GM23338 (cell line): Measurements from ENCODE around the gene IZUMO1. TPM values are rescaled to one million over a fixed set of nuclear protein-coding genes. Genes with fewer than 3 reads are reported as not detected.
A peak's percentile ranks its signal among the peaks of the same experiment; 100 is the strongest.

Experiments
- ATAC-seq: fragments of 200-7000 bp; cut with Tn5 transposase; 3 replicates; pipeline ENCODE4 v1.9.1; 2020
- DNase-seq: peaks from one replicate; pipeline ENCODE4 v3.0.0-alpha.2; 2015; ENCODE audit warnings: low spot score
- H2AFZ ChIP-seq: fragments of 200-600 bp; sonication (generic); 2 replicates; pipeline ENCODE4 v1.8.0; 2016; ENCODE audit warnings: antibody characterized with exemption, mild to moderate bottlenecking, moderate library complexity
- H3F3A ChIP-seq: fragments of 200-600 bp; sonication (generic); replicated peaks from 2 replicates; pipeline ENCODE4 v1.8.0; 2017; ENCODE audit warnings: antibody characterized with exemption, mixed run types, low read depth
- H3K27ac ChIP-seq: fragments of 200-600 bp; sonication (generic); 2 replicates; pipeline ENCODE4 v1.6.1; 2016; ENCODE audit warnings: low read depth
- H3K27me3 ChIP-seq: fragments of 200-600 bp; sonication (generic); 2 replicates; pipeline ENCODE4 v1.8.0; 2016; ENCODE audit warnings: mild to moderate bottlenecking, mixed run types, moderate library complexity; ENCODE audit not compliant: insufficient read depth
- H3K36me3 ChIP-seq: fragments of 200-600 bp; sonication (generic); 2 replicates; pipeline ENCODE4 v1.8.0; 2016; ENCODE audit warnings: mild to moderate bottlenecking; ENCODE audit not compliant: insufficient read depth
- H3K4me1 ChIP-seq: fragments of 200-600 bp; sonication (generic); 2 replicates; pipeline ENCODE4 v1.8.0; 2016; ENCODE audit warnings: mild to moderate bottlenecking, moderate library complexity; ENCODE audit not compliant: insufficient read depth
- H3K4me2 ChIP-seq: fragments of 200-600 bp; sonication (generic); 2 replicates; pipeline ENCODE4 v1.7.1; 2017; ENCODE audit warnings: mixed run types
- H3K4me3 ChIP-seq: fragments of 200-600 bp; sonication (generic); 2 replicates; pipeline ENCODE4 v1.6.1; 2016; ENCODE audit warnings: mixed run types
- H3K79me2 ChIP-seq: fragments of 200-600 bp; sonication (generic); replicated peaks from 2 replicates; pipeline ENCODE4 v1.8.0; 2017; ENCODE audit warnings: mild to moderate bottlenecking; ENCODE audit not compliant: insufficient read depth
- H3K9me2 ChIP-seq: fragments of 200-600 bp; sonication (generic); 2 replicates; pipeline ENCODE4 v1.8.0; 2017; ENCODE audit not compliant: insufficient read depth
- H4K20me1 ChIP-seq: fragments of 200-600 bp; sonication (generic); replicated peaks from 2 replicates; pipeline ENCODE4 v1.8.0; 2017; ENCODE audit warnings: mild to moderate bottlenecking; ENCODE audit not compliant: insufficient read depth
- H3K27ac Mint-ChIP-seq: 2 replicates; pipeline ENCODE4 v1.8.0; 2020; ENCODE audit warnings: inconsistent platforms, mild to moderate bottlenecking, moderate library complexity, mixed read lengths
- H3K27me3 Mint-ChIP-seq: 3 replicates; pipeline ENCODE4 v1.8.0; 2022; ENCODE audit warnings: low read depth, mild to moderate bottlenecking, moderate library complexity, mixed read lengths, inconsistent platforms; ENCODE audit not compliant: insufficient read depth, poor library complexity
- H3K36me3 Mint-ChIP-seq: 3 replicates; pipeline ENCODE4 v1.8.0; 2021; ENCODE audit warnings: low read depth, mild to moderate bottlenecking, inconsistent platforms, moderate library complexity, mixed read lengths
- H3K4me1 Mint-ChIP-seq: 3 replicates; pipeline ENCODE4 v1.8.0; 2020; ENCODE audit warnings: mild to moderate bottlenecking, inconsistent platforms, mixed read lengths
- H3K4me3 Mint-ChIP-seq: 3 replicates; pipeline ENCODE4 v1.8.0; 2021; ENCODE audit warnings: moderate library complexity, mild to moderate bottlenecking, inconsistent platforms, mixed read lengths
- H3K9me3 Mint-ChIP-seq: 3 replicates; pipeline ENCODE4 v1.8.0; 2020; ENCODE audit warnings: moderate library complexity, mild to moderate bottlenecking, inconsistent platforms, mixed read lengths
- CREB1 ChIP-seq: fragments of 250-450 bp; sonication (Bioruptor Pico); IDR thresholded peaks from 2 replicates; pipeline ENCODE4 v1.5.0; 2020; ENCODE audit warnings: low read depth, mild to moderate bottlenecking, moderate library complexity
- EZH2phosphoT487 ChIP-seq: fragments of 200-600 bp; sonication (generic); IDR thresholded peaks from one replicate; pipeline ENCODE4 v1.8.1; 2018; ENCODE audit warnings: antibody characterized with exemption; ENCODE audit not compliant: unreplicated experiment
- JUNB ChIP-seq: IDR thresholded peaks from one replicate; pipeline ENCODE4 v1.6.1; 2016; ENCODE audit warnings: antibody characterized with exemption; ENCODE audit not compliant: unreplicated experiment
- NANOG ChIP-seq: IDR thresholded peaks from 2 replicates; pipeline ENCODE4 v1.6.1; 2016; ENCODE audit warnings: antibody characterized with exemption, borderline replicate concordance
- STAT1 ChIP-seq: IDR thresholded peaks from one replicate; pipeline ENCODE4 v1.6.1; 2016; ENCODE audit warnings: antibody characterized with exemption; ENCODE audit not compliant: unreplicated experiment
- ZNF114 ChIP-seq: fragments of 250-450 bp; sonication (Bioruptor Pico); IDR thresholded peaks from 2 replicates; pipeline ENCODE4 v1.5.0; 2020; ENCODE audit warnings: mild to moderate bottlenecking, moderate library complexity
- ZNF331 ChIP-seq: fragments of 250-450 bp; sonication (Bioruptor Pico); IDR thresholded peaks from 2 replicates; pipeline ENCODE4 v1.5.0; 2020; ENCODE audit warnings: low read depth, mild to moderate bottlenecking, moderate library complexity
- polyA plus RNA-seq: library from polyadenylated mRNA; unstranded; fragments of >200 nt; fragmentation: Nextera tagmentation; extraction: Ambion mirVana; gene quantifications from 2 replicates; pipeline ENCODE4 v1.2.1, GENCODE V29; 2016
- total RNA-seq: library from RNA; depleted of rRNA; stranded (reverse); fragments of >200 nt; shearing (Covaris generic); gene quantifications from 2 replicates; pipeline ENCODE4 v1.2.3, GENCODE V29; 2014
- TF ChIP-seq, protein P1 (sequence below): IDR thresholded peaks from one replicate; pipeline ENCODE4 v1.6.1; 2018; ENCODE audit warnings: antibody characterized with exemption; ENCODE audit not compliant: unreplicated experiment
- TF ChIP-seq, protein P2 (sequence below): IDR thresholded peaks from 2 replicates; pipeline ENCODE4 v1.6.1; 2016; ENCODE audit warnings: antibody characterized with exemption
- TF ChIP-seq, protein P3 (sequence below), 2 experiments: fragments of 200-600 bp in 1 of 2; sonication (generic) in 1 of 2; conservative IDR thresholded peaks; 2 replicates each; pipeline versions ENCODE4 v1.5.1 to v1.6.1; 2016 to 2017; ENCODE audit warnings: antibody characterized with exemption in 2 of 2, low read depth in 2 of 2, mild to moderate bottlenecking in 2 of 2, moderate library complexity in 1 of 2

IZUMO1 gene
- total and polyA plus RNA-seq, 2 experiments from 2014 or later = 1.2 to 3.5 TPM

GRCh38 chr19:48731452-48731851 is 15.3 kb downstream of the IZUMO1 start:
- H3K27ac ChIP-seq = no peak overlapping the region
- H3K4me1 Mint-ChIP-seq = peaks cover 4% of the 10 kb centered on the region; the same call in 2 of the 3 replicates
- ATAC-seq (no peak), DNase-seq (no peak)
- H3K9me3 Mint-ChIP-seq = no peaks in the 10 kb centered on the region; the same call in 2 of the 3 replicates
- peaks cover 7% of the 10 kb centered on the region; the same call in 1 of the 2 replicates for H3F3A ChIP-seq
- H3K79me2 ChIP-seq = no peaks in the 10 kb centered on the region
- peaks cover 2% of the 10 kb centered on the region; the same call in 1 of the 2 replicates for H3K9me2 ChIP-seq
- H2AFZ ChIP-seq = no peak overlapping the region
- H3K27me3 Mint-ChIP-seq = peaks cover 20% of the 10 kb centered on the region
- H3K4me3 ChIP-seq = no peak overlapping the region
- no peaks in the 10 kb centered on the region for H3K36me3 ChIP-seq
- H3K4me1 ChIP-seq = peaks cover 5% of the 10 kb centered on the region; the same call in 1 of the 2 replicates
- H4K20me1 ChIP-seq = no peaks in the 10 kb centered on the region; the same call in 1 of the 2 replicates
- H3K4me2 ChIP-seq = no peak overlapping the region
- H3K36me3 Mint-ChIP-seq = peaks cover 6% of the 10 kb centered on the region; the same call in 2 of the 3 replicates
- TF ChIP-seq, protein P1, sequence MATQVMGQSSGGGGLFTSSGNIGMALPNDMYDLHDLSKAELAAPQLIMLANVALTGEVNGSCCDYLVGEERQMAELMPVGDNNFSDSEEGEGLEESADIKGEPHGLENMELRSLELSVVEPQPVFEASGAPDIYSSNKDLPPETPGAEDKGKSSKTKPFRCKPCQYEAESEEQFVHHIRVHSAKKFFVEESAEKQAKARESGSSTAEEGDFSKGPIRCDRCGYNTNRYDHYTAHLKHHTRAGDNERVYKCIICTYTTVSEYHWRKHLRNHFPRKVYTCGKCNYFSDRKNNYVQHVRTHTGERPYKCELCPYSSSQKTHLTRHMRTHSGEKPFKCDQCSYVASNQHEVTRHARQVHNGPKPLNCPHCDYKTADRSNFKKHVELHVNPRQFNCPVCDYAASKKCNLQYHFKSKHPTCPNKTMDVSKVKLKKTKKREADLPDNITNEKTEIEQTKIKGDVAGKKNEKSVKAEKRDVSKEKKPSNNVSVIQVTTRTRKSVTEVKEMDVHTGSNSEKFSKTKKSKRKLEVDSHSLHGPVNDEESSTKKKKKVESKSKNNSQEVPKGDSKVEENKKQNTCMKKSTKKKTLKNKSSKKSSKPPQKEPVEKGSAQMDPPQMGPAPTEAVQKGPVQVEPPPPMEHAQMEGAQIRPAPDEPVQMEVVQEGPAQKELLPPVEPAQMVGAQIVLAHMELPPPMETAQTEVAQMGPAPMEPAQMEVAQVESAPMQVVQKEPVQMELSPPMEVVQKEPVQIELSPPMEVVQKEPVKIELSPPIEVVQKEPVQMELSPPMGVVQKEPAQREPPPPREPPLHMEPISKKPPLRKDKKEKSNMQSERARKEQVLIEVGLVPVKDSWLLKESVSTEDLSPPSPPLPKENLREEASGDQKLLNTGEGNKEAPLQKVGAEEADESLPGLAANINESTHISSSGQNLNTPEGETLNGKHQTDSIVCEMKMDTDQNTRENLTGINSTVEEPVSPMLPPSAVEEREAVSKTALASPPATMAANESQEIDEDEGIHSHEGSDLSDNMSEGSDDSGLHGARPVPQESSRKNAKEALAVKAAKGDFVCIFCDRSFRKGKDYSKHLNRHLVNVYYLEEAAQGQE = no peak
- TF ChIP-seq NANOG (no peak), ZNF331 (CRISPR knock-in tag) (no peak), ZNF114 (CRISPR knock-in tag) (no peak), JUNB (no peak)
- H3K4me3 Mint-ChIP-seq = no peak overlapping the region; the same call in 2 of the 3 replicates
- H3K27ac Mint-ChIP-seq = no peak overlapping the region
- peaks cover 15% of the 10 kb centered on the region; the same call in 1 of the 2 replicates for H3K27me3 ChIP-seq

DNA sequence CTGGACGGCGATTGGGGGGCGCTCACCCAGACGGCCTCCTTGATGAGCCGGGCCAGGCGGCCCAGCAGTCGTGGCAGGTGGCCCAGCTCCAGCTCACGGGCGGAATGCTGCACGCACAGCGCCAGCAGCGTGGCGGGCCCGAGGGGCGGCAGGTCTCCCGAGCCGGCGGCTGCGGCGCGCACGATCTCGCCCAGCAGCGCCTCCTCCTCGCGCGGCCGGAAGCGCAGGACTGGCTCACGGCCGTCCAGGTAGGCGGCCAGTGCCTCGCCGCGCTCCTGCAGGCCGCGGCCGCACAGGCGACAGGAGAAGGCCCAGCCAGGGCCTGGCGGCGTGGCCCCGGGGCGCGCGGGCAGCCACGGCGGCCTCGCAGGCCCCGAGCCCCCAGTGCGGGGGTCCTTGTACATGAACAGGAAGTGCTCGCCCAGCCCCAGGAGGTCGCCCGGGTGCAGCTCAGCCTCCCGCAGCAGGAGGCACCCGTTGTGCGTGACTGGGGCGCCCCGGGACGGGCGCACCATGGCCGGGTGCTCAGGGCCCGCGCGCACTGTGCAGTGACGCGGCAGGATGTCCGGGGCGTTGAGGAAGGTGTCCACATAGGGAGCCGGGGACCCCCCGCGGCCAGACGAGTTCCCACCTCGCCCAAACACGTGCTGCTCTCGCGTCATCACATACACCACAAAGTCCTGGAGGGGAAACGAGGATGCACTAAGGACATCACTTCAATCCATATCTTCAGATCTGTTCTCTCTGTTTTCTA is 17.6 kb downstream of the IZUMO1 start:
- H3K79me2 ChIP-seq = no peaks in the 10 kb centered on the region
- H3F3A ChIP-seq = 0 out of 2 replicates have a peak, but pooled peaks cover 3% of the 10 kb centered on the region
- ATAC-seq (peak; percentile 88), DNase-seq (peak; percentile 75)
- H3K27me3 ChIP-seq = peaks cover 15% of the 10 kb centered on the region; the same call in 1 of the 2 replicates
- H3K36me3 ChIP-seq = no peaks in the 10 kb centered on the region
- H3K9me2 ChIP-seq = no peaks in the 10 kb centered on the region
- H3K4me1 ChIP-seq = peaks cover 5% of the 10 kb centered on the region; the same call in 1 of the 2 replicates
- Mint-ChIP-seq H3K27me3 (peaks cover 15% of the 10 kb centered on the region), H3K9me3 (no peaks in the 10 kb centered on the region; the same call in 2 of the 3 replicates), H3K36me3 (peaks cover 5% of the 10 kb centered on the region; the same call in 2 of the 3 replicates), H3K4me1 (peaks cover 6% of the 10 kb centered on the region), H3K27ac (no peak overlapping the region), H3K4me3 (peak overlapping the region; percentile 43; the same call in 1 of the 3 replicates)
- peak overlapping the region; percentile 64 for H3K4me3 ChIP-seq
- H3K4me2 ChIP-seq = peak overlapping the region; percentile 83
- no peaks in the 10 kb centered on the region; the same call in 1 of the 2 replicates for H4K20me1 ChIP-seq
- peak overlapping the region; percentile 96 for H2AFZ ChIP-seq
- no peak overlapping the region for H3K27ac ChIP-seq
- TF ChIP-seq CREB1 (CRISPR knock-in tag) (no peak), EZH2phosphoT487 (no peak), STAT1 (no peak)
- TF ChIP-seq, protein P2, sequence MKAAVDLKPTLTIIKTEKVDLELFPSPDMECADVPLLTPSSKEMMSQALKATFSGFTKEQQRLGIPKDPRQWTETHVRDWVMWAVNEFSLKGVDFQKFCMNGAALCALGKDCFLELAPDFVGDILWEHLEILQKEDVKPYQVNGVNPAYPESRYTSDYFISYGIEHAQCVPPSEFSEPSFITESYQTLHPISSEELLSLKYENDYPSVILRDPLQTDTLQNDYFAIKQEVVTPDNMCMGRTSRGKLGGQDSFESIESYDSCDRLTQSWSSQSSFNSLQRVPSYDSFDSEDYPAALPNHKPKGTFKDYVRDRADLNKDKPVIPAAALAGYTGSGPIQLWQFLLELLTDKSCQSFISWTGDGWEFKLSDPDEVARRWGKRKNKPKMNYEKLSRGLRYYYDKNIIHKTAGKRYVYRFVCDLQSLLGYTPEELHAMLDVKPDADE = no peak
- TF ChIP-seq, protein P3, sequence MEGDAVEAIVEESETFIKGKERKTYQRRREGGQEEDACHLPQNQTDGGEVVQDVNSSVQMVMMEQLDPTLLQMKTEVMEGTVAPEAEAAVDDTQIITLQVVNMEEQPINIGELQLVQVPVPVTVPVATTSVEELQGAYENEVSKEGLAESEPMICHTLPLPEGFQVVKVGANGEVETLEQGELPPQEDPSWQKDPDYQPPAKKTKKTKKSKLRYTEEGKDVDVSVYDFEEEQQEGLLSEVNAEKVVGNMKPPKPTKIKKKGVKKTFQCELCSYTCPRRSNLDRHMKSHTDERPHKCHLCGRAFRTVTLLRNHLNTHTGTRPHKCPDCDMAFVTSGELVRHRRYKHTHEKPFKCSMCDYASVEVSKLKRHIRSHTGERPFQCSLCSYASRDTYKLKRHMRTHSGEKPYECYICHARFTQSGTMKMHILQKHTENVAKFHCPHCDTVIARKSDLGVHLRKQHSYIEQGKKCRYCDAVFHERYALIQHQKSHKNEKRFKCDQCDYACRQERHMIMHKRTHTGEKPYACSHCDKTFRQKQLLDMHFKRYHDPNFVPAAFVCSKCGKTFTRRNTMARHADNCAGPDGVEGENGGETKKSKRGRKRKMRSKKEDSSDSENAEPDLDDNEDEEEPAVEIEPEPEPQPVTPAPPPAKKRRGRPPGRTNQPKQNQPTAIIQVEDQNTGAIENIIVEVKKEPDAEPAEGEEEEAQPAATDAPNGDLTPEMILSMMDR (conservative IDR thresholded peaks at IDR 0.05; ENCODE audit: low read depth in 2 of 2) = peak in 1 of 2 experiments; percentile 20; a peak in 1 of 4 replicates
- TF ChIP-seq, protein P1 = no peak
